Tibial nerve (tissue), 4 donors: ENCODE data around the gene SLC9A5. TPM values are rescaled to one million over a fixed set of nuclear protein-coding genes. Genes with fewer than 3 reads are reported as not detected.

Experiments used
- DNase-seq, 2 donors: peaks; one replicate each; pipeline ENCODE4 v3.0.0-alpha.2; 2019; ENCODE audit warnings: low spot score in 2 of 2
- H3K27ac ChIP-seq, 4 donors: fragments of 200-600 bp; sonication (generic) in 3 of 4; one replicate each; pipeline ENCODE4 v1.5.1; 2017 to 2019; ENCODE audit warnings: mild to moderate bottlenecking in 1 of 4
- H3K27me3 ChIP-seq, 2 donors: fragments of 200-600 bp; sonication (generic) in 1 of 2; one replicate each; pipeline versions ENCODE4 v1.5.1 to v1.6.0; 2017 to 2019
- H3K36me3 ChIP-seq, 3 donors: fragments of 200-600 bp; sonication (generic); one replicate each; pipeline ENCODE4 v1.5.1; 2018 to 2019
- H3K4me1 ChIP-seq, 4 donors: fragments of 200-600 bp; sonication (generic) in 3 of 4; one replicate each; pipeline ENCODE4 v1.5.1; 2017 to 2019
- H3K4me3 ChIP-seq, 4 donors: fragments of 200-600 bp; sonication (generic) in 3 of 4; one replicate each; pipeline ENCODE4 v1.5.1; 2017 to 2019; ENCODE audit warnings: mild to moderate bottlenecking in 1 of 4, moderate library complexity in 1 of 4
- H3K9me3 ChIP-seq, 4 donors: fragments of 200-600 bp; sonication (generic) in 3 of 4; one replicate each; pipeline ENCODE4 v1.5.1; 2017 to 2019
- EP300 ChIP-seq, 2 donors: sonication (generic); formaldehyde crosslinking; IDR thresholded peaks; one replicate each; pipeline ENCODE4 v1.6.1; 2017; ENCODE audit warnings: antibody characterized with exemption in 2 of 2, mild to moderate bottlenecking in 1 of 2
- POLR2A ChIP-seq, 2 donors: fragments of 450-650 bp; IDR thresholded peaks; one replicate each; pipeline ENCODE4 v1.6.1; 2017; ENCODE audit warnings: antibody characterized with exemption in 2 of 2, mild to moderate bottlenecking in 2 of 2, moderate library complexity in 2 of 2
- WGBS, 2 donors: methylation state at CpG; one replicate each; pipeline ENCODE4 v1.1.5; 2018; 5-methylcytosine and 5-hydroxymethylcytosine counted together
- total RNA-seq, 4 donors: library from RNA; depleted of rRNA; stranded (reverse); fragments of >200 nt; gene quantifications; one replicate each; pipeline ENCODE4 v1.1.0, GENCODE V29; 2016
- TF ChIP-seq, protein P1 (sequence below), 5 experiments: fragments of 200-600 bp in 3 of 5; fragments of 450-650 bp in 2 of 5; sonication (generic) in 3 of 5; IDR thresholded peaks; one replicate each; pipeline ENCODE4 v1.5.1; 2016 to 2019; ENCODE audit warnings: antibody characterized with exemption in 5 of 5, mild to moderate bottlenecking in 3 of 5, moderate library complexity in 2 of 5

SLC9A5 gene
- total RNA-seq, 4 donors from 2014 or later: 0.59 to 2.0 (median 1.5) TPM

DNA sequence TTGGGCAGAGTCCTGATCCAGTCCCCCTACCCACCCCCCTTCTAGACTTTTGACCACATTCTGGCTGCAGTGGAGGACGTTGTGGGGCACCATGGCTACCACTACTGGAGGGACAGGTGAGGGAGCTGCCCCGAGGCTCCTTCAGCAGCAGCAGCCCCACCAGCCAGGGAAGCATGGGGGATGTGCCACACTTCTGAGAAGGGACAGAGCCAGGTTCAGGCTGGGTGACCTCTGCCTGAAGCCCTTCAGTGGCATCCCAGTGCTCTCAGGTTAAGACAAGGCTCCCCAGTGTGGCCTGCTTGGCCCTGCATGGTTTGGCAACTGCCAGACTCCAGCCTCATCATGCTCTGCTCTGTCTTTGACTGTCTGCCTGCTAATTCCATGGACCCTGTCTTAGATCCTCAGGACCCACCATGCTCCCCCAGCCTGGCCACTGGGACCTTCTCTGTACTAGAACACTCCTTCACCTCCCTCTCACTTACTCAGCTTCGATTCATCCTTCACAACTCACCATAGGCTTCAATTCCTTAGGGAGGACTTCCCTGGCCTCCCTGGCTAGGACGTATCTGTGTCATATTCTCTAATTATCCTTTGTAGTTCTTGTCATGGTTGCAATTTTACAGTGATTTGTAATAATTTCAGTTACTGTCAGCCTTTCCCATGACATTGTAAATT is 8.8 kb downstream of the SLC9A5 start:
- 72 to 76% methylated on average over 4 of the region's 4 CpGs for WGBS, 2 donors
- TF ChIP-seq, protein P1, sequence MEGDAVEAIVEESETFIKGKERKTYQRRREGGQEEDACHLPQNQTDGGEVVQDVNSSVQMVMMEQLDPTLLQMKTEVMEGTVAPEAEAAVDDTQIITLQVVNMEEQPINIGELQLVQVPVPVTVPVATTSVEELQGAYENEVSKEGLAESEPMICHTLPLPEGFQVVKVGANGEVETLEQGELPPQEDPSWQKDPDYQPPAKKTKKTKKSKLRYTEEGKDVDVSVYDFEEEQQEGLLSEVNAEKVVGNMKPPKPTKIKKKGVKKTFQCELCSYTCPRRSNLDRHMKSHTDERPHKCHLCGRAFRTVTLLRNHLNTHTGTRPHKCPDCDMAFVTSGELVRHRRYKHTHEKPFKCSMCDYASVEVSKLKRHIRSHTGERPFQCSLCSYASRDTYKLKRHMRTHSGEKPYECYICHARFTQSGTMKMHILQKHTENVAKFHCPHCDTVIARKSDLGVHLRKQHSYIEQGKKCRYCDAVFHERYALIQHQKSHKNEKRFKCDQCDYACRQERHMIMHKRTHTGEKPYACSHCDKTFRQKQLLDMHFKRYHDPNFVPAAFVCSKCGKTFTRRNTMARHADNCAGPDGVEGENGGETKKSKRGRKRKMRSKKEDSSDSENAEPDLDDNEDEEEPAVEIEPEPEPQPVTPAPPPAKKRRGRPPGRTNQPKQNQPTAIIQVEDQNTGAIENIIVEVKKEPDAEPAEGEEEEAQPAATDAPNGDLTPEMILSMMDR (IDR thresholded peaks at IDR 0.05): no peak
- TF ChIP-seq EP300 (IDR thresholded peaks at IDR 0.05) (no peak), POLR2A (IDR thresholded peaks at IDR 0.05) (no peak)
- Histone ChIP-seq H3K36me3 (no peaks in the 10 kb centered on the region), H3K9me3 (no peaks in the 10 kb centered on the region), H3K27ac (no peak overlapping the region), H3K4me3 (no peak overlapping the region), H3K27me3 (no peaks in the 10 kb centered on the region), H3K4me1 (no peaks in the 10 kb centered on the region)
- DNase-seq: no peak

DNA sequence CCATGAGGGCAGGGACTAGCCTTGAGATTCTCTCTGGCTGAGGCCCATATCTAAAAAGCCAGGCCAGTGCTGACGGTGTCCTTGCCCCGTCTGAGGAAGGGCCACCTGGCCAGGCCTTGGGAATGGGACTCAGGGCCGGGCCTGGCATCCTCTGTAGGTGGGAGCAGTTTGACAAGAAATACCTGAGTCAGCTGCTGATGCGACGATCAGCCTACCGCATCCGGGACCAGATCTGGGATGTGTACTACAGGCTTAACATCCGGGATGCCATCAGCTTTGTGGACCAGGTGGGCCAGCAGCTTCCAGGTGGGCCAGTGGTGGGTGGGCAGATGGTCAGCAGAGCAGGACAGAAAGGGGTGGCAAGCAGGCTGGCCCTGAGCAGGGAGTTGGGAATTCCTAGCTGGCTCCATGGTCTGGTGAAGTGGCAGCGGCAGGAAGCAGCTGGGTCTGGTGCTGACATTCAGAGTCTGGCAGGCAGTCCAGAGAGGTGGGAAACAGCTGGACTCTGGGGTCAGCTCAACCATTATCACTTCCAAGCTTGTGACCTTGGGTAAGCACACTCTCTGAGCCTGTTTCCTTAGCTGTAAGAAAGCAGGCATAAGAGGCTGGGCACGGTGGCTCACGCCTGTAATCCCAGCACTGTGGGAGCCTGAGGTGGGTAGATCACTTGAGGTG is 9.5 kb downstream of the SLC9A5 start:
- DNase-seq: no peak
- H3K9me3 ChIP-seq: no peaks in the 10 kb centered on the region
- H3K27me3 ChIP-seq: no peaks in the 10 kb centered on the region
- H3K36me3 ChIP-seq: no peaks in the 10 kb centered on the region
- WGBS, 2 donors: 80 to 82% methylated on average over 10 to 11 of the region's 11 CpGs
- TF ChIP-seq, protein P1 (IDR thresholded peaks at IDR 0.05): no peak
- TF ChIP-seq POLR2A (IDR thresholded peaks at IDR 0.05): no peak
- TF ChIP-seq EP300 (IDR thresholded peaks at IDR 0.05): no peak
- no peak overlapping the region for H3K27ac ChIP-seq
- no peaks in the 10 kb centered on the region for H3K4me1 ChIP-seq
- no peak overlapping the region for H3K4me3 ChIP-seq

DNA sequence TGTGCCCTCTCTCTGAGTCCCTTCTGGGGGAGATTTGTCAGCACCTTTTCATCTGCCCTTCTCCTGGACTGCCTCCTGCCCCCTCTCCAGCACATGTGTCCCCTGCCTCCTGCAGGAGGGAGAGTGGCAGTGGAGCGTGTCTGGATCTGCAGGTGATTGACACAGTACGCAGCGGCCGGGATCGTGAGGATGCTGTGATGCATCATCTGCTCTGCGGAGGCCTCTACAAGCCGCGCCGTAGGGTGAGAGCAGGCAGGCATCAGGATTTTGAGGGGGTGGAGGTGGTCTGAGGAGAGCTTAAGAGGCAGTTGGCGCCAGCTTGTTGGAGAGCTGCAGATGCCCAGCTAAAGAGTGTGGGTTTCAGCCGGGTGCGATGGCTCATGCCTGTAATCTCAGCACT is 10.9 kb downstream of the SLC9A5 start:
- Histone ChIP-seq H3K27ac (no peak overlapping the region), H3K27me3 (no peaks in the 10 kb centered on the region), H3K4me1 (no peaks in the 10 kb centered on the region), H3K36me3 (no peaks in the 10 kb centered on the region), H3K4me3 (no peak overlapping the region), H3K9me3 (no peaks in the 10 kb centered on the region)
- TF ChIP-seq, protein P1 (IDR thresholded peaks at IDR 0.05): no peak
- no peak for TF ChIP-seq POLR2A (IDR thresholded peaks at IDR 0.05)
- TF ChIP-seq EP300 (IDR thresholded peaks at IDR 0.05): no peak
- WGBS, 2 donors: 90 to 94% methylated on average over 12 of the region's 12 CpGs
- no peak for DNase-seq

DNA sequence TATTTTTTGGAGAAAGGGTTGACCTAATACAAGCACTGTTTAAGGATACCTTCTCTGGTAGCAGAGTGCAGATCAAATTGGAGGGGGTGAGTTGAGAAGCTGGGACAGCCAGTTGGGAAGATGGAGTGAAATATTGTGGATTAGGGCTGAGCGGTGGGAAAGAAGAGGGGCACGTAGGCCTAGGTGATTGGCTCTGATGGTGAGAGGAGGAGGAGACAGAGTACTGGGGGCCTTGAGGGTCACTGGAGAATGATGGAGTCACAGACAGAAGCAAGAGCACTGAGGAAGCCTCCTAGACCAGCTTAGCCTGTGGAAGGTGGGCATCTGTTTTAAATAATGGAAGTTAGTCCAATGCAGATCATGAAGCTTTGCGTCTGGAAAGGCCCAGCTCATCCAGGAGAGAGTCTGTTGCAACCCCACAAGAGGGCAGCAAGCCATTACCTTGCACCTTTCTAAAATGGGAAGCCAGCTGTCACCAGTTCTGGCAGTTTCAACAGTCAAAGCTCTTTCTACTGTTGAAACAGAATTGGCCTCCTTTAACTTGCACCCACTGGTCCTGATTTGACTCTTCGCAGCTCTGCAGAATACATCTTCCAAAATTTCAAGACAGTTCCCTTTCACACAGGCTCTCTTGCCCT is 11.8 kb downstream of the SLC9A5 start:
- no peaks in the 10 kb centered on the region for H3K36me3 ChIP-seq

More for the DNA sequence above, 11.8 kb downstream of the SLC9A5 start:
- H3K9me3 ChIP-seq: no peaks in the 10 kb centered on the region
- H3K4me3 ChIP-seq: no peak overlapping the region
- 70 to 73% methylated on average over 4 of the region's 4 CpGs for WGBS, 2 donors
- no peaks in the 10 kb centered on the region for H3K4me1 ChIP-seq
- H3K27me3 ChIP-seq: no peaks in the 10 kb centered on the region
- DNase-seq: no peak
- no peak overlapping the region for H3K27ac ChIP-seq
- TF ChIP-seq POLR2A (IDR thresholded peaks at IDR 0.05) (no peak), EP300 (IDR thresholded peaks at IDR 0.05) (no peak)
- TF ChIP-seq, protein P1 (IDR thresholded peaks at IDR 0.05): peak in 4 of 5 experiments; percentile 9 to 22 (median 16)
